Kidney glomerular epithelial cell (primary cell): ENCODE data around the gene CNTN4.
A peak's percentile ranks its signal among the peaks of the same experiment; 100 is the strongest.
"Not testable (repeated sequence)": the region's sequence is repeated elsewhere in the genome, so short reads cannot be mapped to it uniquely, and the experiment has no call there.

Experiments used
- DNase-seq: peaks from one replicate; lab custom pipeline; 2025; lab: John Stamatoyannopoulos, UW

Gene CNTN4

DNA sequence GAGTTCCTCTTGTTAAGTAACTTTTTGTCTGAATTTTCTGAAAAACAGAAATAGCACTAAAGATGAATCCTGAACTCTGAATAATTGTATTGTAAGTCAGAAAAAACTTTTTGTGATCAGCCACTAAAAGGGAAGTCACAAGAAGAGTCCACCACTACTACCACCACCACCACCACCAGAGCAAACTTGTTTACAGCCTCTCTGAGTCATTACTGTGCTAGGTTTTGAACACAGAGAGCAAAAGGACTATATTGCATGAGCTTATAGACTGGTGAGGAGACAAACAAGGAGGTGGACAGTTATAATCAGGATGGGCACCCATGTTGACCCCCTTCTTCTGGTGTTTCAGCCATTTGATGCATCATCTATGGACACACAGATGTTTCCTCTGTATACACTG, 869.8 kb downstream of the CNTN4 start:
- DNase-seq: no peak

DNA sequence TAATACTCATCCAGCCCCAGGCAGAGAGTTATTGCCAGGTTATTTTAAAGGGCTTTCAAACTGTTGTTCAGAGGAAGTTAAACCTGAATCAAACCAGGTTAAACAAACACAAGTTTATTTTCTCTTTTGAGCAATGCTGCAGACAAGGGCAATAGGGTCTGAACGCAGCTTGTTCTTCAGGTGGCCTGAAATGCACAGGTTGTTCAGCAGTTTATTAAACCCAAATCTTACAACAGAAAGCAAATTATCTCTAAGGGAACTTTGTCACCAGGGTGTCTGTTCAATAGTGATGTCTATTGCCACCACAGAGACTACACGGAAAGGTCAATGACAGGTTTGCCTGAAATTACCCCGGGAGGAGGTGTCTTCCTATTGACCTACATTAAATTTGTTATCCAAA, 877.5 kb downstream of the CNTN4 start:
- DNase-seq: no peak

DNA sequence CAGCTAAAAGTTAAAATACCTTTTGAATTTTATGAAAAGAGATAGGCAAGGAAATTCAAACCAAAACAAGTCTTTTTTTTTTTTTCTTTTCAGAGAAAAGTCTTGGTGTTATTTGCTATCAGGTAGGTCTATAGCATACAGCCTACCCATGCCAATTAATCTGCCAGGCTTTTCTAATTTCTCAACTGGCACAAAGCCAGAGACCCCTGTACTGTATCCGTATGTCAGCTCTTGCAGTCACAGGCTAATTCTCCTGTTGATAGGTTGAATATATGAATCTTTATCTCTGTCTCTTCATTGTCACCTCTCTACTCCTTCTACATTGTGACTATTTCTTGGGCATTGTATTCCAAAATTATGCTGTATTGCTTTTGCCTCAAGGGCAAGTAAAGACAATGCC, 878.1 kb downstream of the CNTN4 start:
- no peak for DNase-seq

DNA sequence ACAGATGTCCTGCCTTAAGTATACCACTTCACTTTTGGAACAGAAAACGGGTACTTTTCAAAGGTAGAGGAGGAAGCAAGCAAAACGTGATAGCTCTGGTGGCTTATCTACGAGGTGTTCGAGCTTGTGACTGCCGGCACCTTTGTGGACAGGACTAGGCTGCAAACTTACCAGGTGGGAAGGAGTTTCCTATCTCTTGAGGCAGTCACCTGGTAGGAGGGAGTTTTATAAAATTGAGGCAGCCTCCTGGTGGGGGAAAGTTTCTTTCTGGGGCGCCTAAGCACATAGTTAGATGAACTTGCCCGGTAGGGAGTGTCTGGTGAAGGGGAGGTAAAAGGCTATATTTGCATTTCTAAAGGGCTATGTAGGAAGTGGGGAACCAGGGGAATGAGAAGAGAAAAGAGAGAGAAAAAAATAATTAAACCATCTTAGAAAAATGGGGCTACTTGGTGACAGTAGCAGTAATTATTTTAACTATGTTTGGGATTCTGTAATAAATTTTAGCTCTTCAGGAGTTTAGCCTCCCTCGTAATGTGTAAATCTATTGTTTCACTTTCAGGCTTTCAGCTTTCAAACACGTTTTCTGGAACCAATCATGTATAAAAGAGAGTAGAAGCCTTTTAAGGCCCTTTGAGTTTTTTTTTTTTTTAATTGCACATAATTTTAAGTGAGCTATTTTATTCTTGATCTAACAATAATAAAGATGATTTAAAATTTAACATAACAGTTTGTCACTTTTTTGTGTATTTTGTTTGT, 880.5 kb downstream of the CNTN4 start:
- no peak for DNase-seq

DNA sequence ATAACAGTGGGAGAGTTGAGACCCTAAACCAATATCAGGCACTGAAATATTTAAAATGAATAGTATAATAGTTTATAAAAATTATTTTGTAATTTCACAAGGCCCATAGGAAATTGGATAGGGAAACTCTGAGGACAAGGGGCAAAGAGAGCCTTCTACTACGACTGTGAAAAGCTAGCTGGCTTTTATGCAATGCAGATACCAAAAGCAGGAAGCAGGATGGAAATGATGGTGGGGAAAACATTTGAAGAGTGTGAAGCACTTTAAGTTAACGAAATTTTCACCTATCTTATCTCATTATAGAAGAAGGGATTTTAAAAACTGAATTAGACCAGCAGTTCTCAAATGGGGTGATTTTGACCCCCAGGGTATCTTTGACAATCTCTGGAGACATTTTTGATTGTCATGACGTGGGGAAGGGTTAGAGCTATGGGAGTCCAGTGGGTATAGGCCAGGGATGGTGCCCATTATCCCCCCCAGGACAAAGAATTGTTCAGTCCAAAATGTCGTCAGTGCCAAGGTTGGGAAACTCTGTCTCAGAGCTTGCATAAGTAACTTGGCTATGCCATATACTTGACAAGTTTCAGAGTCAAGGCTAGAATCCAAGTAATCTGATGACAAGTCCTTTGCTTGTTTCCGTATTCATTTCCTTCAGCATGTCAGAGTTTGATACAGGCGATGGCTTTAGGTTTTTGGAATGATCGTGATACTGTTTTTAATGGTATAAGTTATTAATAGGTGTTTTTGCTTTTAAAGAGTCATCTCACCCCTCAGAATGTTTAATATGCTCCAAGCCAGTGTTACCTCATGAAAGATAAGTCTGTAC, 885.6 kb downstream of the CNTN4 start:
- no peak for DNase-seq

DNA sequence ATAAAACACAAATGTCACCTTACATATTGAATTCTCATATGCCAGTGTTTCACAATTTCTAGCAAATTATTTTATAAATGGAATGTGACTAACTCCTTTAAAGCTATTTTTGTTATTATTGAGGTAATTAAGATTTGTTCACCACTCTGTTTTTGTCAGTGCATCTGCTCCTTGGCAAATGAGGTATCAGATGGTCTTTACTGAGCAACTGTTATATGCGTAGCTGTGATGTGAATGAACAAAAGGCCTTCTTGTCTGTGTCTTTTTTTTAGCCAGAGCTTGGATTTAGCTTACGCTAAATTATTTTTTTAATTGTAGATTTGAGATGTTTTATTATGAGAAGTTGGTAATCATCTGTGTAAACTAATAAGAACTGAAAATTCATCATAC, 886.2 kb downstream of the CNTN4 start:
- no peak for DNase-seq

DNA sequence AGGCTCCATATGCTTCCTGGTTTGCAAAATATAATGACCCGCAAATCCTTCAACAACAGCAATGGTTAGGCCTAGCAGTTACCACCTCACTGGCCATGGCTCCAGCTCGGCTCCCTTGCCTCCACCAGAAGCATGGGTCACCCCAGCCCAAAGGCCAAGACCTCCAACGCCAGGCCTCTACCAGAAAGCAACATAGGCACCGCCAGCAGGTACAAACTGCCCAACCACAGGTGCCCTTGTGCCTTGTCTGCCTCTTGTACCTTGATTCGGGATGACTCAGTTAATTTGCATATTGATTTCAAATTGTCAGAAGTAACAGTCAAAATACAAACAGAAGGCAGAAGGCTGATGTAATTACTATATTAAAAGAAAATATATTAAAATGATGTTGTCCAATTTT, 886.8 kb downstream of the CNTN4 start:
- no peak for DNase-seq

DNA sequence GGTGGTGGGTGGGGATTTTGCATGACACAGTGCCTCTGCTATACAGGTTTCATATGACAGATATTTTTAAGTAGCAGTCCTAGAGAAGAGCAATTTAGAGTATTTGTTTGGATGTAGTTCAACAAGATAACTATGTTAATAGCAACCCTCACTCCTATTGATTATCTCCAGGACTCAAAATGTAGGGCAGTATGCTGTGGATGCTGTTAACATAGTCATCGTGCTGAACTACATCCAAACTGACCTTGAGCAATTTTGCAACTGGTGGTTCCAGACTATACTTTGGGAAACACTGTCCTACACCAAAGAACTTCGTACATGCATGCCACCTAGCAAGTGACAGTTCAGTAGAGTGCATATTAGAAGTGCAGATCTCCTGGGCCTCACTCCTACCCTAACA, 893.9 kb downstream of the CNTN4 start:
- DNase-seq: no peak

DNA sequence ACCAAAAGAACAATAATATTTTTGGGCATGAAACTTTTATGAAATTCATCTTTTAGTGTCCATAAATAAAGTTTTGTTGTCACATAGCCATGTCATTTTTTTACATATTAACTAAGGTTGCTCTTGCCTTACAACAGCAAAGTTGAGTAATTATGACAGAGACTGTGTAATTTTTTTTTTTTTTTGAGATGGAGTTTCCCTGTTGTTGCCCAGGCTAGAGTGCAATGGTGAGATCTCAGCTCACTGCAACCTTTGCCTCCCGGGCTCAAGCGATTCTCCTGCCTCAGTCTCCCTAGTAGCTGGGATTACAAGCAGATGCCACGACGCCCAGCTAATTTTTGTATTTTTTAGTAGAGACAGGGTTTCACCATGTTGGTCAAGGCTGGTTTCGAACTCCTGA, 894.5 kb downstream of the CNTN4 start:
- DNase-seq: not testable (repeated sequence)

DNA sequence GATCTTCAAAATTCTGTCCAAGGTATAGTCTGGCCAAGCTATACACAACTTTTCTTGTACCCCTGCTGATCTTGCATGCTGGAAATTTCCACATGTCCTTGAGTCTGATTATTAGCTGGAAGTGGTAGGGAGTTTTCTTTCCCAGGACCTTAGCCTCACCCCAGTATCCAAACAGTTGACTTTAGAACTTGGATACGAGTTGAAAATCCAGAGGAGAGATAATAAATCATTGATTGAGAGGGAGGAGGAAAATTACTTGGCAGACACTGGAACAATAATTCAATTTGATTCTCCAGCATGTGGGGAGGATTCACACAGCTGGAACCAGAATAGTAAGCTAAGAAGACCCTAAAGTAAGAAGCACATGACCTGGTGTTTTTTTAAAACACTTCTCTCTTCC, 895.1 kb downstream of the CNTN4 start:
- DNase-seq: no peak

DNA sequence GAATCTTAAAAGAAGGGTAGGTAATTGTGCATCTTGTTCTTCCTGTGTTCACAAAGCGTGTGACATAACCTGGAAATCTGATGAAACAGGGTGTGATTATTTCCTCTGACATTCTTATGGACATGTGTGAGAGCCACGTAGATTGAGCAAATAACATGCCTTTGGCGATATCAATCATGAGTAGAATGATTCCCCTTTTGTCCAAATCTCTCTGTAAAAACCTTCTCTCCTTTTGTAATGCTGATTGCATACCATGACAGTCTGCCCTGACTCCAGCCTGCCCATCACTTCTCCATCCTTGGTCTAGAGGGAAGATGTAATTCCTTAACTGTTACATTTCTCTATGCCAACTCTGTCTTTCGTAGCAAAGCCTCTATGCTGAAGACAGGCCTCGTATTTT, 896.5 kb downstream of the CNTN4 start:
- no peak for DNase-seq

DNA sequence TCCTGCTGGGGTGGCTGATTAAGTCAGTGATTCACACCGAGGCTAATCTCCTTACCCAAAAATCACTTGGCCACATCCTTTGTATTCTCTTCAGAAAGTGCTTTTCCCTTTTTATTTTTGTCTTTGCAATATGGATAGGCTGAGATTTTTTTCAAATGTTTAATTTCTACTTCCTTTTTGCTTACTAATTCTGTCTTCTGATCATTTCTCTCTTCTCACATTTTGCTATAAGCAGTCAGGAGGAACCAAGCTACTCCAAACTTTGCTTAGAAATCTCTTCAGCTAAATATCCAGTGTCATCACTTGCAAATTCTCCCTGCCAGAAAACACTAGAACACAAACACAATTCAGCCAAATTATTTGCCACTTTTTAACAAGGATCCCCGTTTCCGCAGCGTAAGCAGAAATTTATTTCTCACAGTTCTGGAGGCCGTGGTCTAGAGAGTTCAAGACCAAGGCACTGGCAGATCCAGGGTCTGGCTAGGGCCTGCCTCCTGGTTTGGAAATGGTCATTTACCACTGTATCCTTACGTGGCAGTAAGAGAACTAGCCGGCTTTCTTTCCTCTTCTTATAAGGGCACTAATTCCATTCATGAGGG, 906.6 kb downstream of the CNTN4 start:
- DNase-seq: no peak

DNA sequence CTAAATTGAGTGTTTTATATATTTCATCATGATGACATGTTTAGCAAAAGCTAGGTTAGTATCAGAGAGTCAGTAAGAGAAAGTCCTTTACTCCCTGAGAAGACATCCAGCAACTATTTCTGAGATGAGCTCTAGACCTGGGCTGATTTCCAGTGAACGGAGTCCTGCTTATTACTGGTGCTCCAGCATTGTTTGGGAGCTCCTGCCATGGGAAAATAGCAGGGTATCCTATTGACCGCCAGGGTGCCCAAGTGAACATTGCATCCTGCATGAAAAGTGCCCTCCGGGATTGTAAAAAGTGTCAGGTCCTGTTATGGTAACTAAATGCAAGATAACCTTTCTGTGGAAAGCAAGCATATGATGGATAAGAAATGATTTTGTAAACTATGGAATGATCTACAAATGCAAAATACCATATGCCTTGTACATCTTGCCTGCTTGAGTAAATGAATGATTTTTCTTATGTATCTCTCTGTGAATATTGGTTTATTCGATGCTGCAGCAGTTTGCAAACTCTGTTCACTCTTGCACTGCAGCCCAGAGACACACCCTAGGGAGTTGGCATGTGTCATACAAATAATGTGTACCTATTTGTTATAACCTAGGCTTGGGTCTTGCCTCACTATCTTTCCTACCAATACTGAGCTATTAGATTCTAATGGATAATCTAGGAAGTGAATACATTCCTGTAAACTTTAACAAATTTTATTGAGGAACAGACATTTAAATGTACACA, 914.8 kb downstream of the CNTN4 start:
- no peak for DNase-seq

DNA sequence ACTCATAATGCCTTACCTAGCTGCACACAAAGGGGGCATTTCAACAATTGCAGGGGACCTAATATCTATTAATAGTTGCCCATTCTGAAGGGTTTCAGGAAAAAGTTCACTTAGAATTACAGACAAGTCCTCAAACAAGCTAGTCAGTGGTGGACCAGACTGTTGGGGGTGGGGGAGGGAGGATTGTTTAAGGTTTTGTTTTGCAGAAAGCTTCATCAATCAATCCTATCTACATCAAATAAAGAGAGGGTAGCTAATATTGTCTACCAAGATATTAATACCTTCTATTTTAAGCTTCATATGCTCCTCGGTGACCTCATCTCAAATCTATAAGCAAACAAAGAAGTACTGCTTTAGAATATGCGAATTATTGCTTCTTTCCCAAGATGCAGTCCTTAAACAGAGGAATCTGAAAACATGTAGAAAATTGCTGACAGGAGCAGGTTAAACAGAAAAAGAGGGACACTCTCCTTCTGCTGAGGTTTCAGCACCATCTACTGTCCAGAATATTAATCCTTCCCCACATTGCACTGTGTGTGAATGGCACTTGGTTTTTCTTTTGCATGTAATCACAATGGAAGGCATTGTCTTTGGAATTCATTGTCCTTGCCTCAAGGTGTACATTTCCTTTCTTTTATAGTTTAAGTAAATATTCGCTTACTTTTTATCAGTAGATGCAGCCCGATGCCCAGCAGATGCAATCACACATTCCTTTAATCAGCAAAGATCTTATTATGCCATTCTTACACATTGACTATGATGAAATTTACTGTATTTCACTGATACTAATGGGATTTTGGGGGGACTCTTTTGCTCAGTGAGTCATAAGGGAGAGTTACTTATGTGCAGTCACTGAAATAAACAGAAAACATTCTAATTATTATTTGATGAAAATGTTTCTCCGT, 916.8 kb downstream of the CNTN4 start:
- peak; percentile 74 for DNase-seq

DNA sequence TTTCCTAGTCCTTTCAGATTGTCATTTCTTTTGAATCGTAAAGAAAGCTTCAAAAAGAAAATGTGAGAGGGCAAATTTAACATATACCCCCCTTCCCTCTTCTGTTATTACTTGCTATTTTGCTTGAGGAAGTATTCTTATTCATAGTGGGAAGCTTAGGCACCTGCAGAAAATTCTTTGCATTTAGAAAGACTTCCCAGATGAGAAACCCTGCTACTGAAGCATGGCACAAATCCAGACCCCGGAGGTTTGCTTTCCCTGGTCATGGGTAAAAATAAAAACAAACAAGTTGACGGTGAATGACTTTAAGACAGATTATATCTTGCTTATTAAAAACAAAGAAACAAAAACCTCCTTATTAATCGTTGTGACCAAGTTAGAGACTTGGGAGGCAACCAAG, 917.6 kb downstream of the CNTN4 start:
- no peak for DNase-seq

DNA sequence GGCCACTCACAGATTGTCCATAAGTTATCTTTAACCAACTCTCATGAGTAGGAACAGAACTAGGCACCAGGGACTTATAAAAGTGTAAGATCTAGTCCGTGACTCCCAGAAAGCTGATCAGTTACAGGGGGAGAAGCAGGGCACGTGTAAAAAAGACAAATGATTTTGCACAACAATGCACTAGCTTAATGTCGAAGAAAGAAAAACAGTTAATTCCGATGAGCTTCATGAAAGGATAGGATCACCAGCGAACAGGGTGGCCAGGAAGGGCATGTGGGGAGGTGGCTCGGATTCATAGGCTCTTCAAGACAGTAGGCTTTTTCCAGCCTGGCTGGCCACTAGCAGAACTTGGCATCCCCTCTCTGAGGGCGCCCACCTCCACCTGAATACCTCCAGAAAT, 921.5 kb downstream of the CNTN4 start:
- DNase-seq: no peak

DNA sequence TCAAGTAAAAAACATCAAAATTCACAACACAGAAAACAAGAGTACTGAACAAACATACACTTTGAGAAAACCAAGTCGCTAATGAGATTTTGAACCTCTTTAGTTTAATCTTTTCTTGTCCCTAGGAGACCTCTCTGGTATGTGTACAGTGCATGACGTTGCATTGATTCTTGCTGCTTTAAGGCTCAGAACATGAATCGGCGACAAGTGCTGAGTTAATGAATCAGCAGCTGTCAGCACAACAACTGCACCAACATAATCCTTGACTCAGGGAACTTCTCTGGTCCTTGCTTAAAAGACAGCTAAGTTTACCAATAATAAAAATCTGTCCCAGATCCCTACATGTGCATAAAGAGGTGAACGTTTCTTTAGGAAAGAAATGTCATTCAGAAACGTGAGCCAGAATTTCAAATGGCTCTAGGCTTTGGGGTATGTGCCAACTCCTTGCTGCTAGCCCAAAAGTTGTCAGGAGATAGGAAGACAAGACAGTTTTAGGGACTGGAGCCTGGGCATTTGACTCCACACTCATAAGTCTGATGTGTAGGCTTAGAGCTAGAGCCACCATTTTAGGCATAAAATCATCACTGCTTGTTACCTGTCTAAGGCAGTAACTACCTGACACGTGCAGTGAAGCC, 924.6 kb downstream of the CNTN4 start:
- no peak for DNase-seq

DNA sequence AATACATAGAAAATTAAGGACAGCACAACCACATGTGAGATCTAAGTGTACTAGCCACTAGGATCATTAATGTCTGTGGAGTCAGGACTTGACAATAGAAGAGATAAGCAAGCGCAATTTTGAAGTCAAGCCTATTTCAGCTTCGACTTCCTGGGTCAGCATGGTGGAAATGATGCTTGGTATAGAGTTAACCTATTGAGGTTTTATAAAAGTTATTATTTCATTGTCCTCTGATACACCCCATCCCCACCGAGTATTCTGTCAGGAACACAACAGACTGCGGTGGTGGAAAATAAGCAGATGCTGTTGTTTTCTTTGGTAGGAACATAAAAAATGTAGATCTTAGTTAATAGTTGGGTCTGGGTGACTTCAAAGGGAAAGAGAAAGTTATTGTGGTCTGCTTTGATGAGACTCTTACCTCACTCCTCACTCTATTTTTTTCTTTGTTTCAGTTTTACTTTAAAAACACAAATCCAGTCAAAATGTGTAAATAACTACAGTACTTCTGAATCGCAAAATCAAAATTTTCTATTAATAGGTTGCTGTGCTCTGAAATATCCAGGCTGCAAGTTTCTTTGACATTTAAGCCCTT, 929.4 kb downstream of the CNTN4 start:
- no peak for DNase-seq

DNA sequence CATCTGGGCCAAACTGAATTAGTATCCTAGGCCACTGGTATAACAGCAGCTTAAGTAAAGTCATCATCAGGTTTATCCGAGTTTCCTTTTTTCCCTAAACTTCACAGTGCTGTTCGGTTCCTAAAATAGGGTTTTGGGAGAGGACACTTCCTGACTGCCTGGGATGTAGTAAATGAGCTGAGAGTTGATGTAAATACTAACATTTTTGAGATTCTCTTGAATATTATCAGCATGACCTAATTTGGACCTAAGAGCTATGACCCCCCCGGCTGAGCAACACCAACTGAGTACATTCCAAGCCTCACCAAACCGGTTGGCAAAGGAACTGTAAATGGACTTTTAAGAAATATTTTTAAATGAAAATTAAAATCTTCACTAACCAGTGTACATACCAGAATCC, 932.7 kb downstream of the CNTN4 start:
- DNase-seq: no peak

DNA sequence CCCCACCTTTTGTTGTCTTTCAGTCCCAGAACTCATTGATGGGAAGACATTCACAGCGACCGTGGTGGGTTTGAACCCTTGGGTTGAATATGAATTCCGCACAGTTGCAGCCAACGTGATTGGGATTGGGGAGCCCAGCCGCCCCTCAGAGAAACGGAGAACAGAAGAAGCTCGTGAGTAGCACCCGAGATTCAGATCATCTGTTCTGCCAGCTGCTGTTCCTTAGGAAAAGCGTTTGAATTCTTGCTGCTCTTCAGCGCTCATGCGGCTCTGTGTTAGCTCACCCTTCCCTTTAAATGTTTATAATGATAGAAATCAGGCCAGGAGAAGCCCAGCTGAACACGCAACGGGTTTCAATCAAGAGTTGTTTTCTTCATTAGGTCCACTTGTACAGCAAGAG, 938.5 kb downstream of the CNTN4 start:
- DNase-seq: no peak
